Measurements from ENCODE around the gene OLFM4. TPM values are rescaled to one million over a fixed set of nuclear protein-coding genes. Genes with fewer than 3 reads are reported as not detected.

OLFM4 gene
- total RNA-seq, 6 experiments from 2014 or later: 0.54 to 0.75 (median 0.73) TPM; not detected in 3

GRCh38 chr13:53015971-53016370, 12.6 kb upstream of the OLFM4 start:
- DNase-seq: no peak
- no peaks in the 10 kb centered on the region for H3K9me3 ChIP-seq
- WGBS (ENCODE audit: insufficient coverage, low coverage, low lambda C conversion rate, missing lambda C conversion rate): 62% methylated on average over 4 of the region's 6 CpGs
- H3K27ac ChIP-seq: no peak overlapping the region
- TF ChIP-seq POLR2A (IDR thresholded peaks at IDR 0.05): no peak
- no peak for TF ChIP-seq CTCF (IDR thresholded peaks at IDR 0.05)
- no peaks in the 10 kb centered on the region for H3K4me1 ChIP-seq
- no peak for ATAC-seq
- no peaks in the 10 kb centered on the region for H3K27me3 ChIP-seq
- no peak overlapping the region for H3K4me3 ChIP-seq
- intact Hi-C loops (cut with DNase I): no loop called here
- no peaks in the 10 kb centered on the region for H3K36me3 ChIP-seq

GRCh38 chr13:53017433-53017970, 11.1 kb upstream of the OLFM4 start:
- intact Hi-C loops (cut with DNase I): no loop called here
- 83% methylated on average over 3 of the region's 5 CpGs for WGBS (ENCODE audit: insufficient coverage, low coverage, low lambda C conversion rate, missing lambda C conversion rate)
- no peaks in the 10 kb centered on the region for H3K9me3 ChIP-seq
- H3K4me3 ChIP-seq: no peak overlapping the region
- ATAC-seq: peak in 1 of 4 donors; percentile 20
- no peak overlapping the region for H3K27ac ChIP-seq
- TF ChIP-seq CTCF (IDR thresholded peaks at IDR 0.05) (no peak), POLR2A (IDR thresholded peaks at IDR 0.05) (no peak)
- DNase-seq: no peak
- H3K27me3 ChIP-seq: no peaks in the 10 kb centered on the region
- no peaks in the 10 kb centered on the region for H3K4me1 ChIP-seq
- no peaks in the 10 kb centered on the region for H3K36me3 ChIP-seq

GRCh38 chr13:53018690-53019647, 9.6 kb upstream of the OLFM4 start:
- TF ChIP-seq POLR2A (IDR thresholded peaks at IDR 0.05) (no peak), CTCF (IDR thresholded peaks at IDR 0.05) (no peak)
- no peak for ATAC-seq
- intact Hi-C loops (cut with DNase I): no loop called here

GRCh38 chr13:53020764-53021335, 7.8 kb upstream of the OLFM4 start:
- Histone ChIP-seq H3K36me3 (no peaks in the 10 kb centered on the region), H3K27ac (no peak overlapping the region), H3K9me3 (no peaks in the 10 kb centered on the region), H3K4me3 (no peak overlapping the region), H3K4me1 (no peaks in the 10 kb centered on the region), H3K27me3 (no peaks in the 10 kb centered on the region)
- DNase-seq: no peak
- TF ChIP-seq POLR2A (IDR thresholded peaks at IDR 0.05) (no peak), CTCF (IDR thresholded peaks at IDR 0.05) (no peak)
- 48% methylated on average over 5 of the region's 5 CpGs for WGBS (ENCODE audit: insufficient coverage, low coverage, low lambda C conversion rate, missing lambda C conversion rate)
- intact Hi-C loops (cut with DNase I): no loop called here
- ATAC-seq: no peak

More at GRCh38 chr13:53018690-53019647, 9.6 kb upstream of the OLFM4 start:
- H3K4me1 ChIP-seq: no peaks in the 10 kb centered on the region
- no peak overlapping the region for H3K4me3 ChIP-seq
- H3K27me3 ChIP-seq: no peaks in the 10 kb centered on the region
- H3K9me3 ChIP-seq: no peaks in the 10 kb centered on the region
- H3K27ac ChIP-seq: no peak overlapping the region
- WGBS (ENCODE audit: insufficient coverage, low coverage, low lambda C conversion rate, missing lambda C conversion rate): 51% methylated on average over 4 of the region's 4 CpGs
- no peaks in the 10 kb centered on the region for H3K36me3 ChIP-seq
- no peak for DNase-seq
